Measurements from ENCODE around the gene OR5C1.
"Not testable (repeated sequence)": the region's sequence is repeated elsewhere in the genome, so short reads cannot be mapped to it uniquely, and the experiment has no call there.

OR5C1 gene

DNA sequence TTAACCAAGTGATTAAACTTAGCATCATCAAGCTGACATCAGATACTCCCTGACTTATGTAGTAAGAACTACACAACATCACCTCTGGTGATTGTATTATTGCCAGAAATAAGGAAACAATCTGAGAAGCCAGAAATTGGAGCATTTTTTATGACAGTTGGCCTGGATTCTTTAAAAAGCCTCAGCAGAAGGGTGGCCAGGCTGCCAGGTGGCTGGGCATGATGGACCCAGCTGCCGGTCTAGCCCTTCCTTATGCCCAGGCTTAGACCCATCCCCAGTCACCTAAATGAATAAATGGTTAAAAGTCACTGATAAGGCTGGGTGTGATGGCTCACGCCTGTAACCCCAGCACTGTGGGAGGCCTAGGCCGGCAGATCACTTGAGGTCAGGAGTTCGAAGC, 24.0 kb downstream of the OR5C1 start:
- FAIRE-seq: no peak

DNA sequence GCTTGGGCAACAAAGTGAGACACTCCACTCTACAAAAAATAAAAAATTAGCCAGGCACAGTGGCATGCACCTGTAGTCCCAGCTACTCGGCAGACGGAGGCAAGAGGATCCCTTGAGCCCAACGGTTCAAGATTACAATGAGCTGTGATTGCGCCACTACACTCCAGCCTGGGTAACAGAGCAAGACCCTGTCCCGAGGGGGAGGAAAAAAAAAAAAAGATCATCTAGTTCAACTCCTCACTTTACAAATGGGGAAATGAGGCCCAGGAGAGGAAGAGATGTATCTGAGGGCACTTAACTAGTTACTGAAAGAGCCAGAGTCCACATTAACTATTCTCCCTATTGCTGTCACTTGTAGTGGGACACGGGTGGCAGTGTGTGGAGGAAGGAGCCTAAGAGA, 25.8 kb downstream of the OR5C1 start:
- FAIRE-seq: no peak

DNA sequence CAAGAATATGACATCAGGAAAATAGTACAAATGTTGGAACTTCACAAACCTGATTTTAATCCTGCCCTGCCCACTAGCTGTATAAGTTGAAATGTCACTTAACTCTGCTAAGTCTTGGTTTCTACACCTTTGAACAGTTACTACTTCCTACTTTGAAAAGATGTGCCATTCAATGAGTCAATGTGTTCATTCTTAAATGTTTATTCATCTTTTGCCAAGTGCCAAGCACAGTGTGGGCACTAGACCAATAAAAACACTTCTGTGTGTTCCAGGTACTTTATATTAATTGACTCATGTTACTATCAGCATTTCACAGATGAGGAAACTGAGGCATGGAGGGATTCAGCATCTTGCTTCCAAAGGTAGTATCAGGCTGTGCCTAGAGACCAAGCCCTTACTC, 26.8 kb downstream of the OR5C1 start:
- no peak for FAIRE-seq

DNA sequence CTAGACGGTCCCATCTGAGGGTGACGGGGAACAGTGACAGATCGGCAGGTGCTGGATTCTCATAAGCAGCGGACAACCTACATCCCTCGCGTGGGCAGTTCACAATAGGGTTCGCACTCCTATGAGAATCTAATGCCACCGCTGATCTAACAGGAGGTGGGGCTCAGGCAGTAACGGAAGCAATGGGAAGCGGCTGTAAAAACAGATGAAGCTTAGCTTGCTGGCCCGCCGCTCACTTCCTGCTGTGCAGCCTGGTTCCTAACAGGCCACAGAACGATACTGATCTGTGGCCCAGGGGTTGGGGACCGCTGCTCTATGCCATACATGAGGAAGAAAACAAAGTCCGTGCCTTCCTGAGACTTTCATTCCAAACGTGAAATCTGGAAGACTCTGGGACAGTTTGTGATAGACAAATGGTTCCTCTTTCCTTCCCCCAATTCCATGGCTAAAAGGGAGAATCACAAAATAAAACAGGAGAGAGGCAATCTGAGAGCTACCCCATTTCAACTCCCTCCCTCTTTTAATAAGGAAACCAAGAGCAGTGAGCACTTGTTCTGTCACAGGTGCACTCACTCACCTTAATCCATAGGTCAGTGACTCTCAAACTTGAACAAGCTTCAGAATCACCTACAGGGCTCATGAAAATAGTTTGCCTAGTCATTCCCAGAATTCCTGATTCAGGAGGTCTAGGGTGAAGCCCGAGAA, 27.6 kb downstream of the OR5C1 start:
- no peak for FAIRE-seq

DNA sequence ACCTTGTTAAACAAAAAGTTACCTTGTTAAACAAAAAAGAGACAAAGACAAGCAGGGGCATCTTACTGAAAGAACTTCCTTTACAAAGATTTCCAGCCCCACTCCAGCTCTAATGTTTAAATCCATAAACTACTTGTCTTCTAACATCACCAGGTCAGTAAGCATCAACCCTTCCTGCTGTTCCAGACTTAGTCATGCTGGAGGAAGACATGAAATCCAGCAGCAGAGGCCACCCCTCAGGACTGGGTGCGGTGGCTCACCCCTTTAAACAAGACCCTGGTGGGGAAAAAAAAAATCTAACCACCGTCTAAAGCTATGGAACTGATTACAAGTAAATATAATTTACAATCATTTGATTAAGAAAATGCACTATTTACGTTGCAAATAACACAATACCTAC, 30.6 kb downstream of the OR5C1 start:
- no peak for FAIRE-seq

DNA sequence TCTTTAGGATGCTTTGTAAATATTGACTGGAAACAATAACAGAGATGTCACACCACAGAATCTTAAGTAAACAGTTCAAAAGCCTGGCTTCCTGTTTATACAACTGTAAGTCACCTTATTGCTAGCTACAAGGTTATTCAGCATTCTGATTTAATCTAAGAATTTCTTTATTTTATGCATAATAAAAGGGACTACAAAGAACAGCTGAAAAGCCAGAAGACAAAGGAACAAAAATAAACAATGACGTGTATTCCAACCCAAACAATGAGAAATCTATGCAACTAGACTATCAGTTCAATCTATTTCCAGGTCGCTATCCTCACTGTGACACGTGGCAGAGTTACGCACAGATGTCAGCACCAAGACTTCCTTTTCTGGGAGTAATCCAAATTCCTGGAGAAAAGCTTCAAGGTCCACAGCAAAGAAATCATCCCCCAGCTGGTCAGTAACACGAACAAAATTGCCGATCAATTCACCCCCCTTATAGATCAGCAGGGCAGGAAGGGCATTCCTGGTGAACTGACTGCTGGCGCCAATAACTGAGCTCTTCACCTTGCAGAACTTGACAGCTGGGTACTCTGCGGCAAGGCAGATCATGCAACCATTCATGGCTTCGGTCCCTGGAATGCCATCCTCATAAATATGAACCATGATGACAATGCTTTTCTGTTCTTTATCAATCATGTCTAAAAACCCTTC, 31.2 kb downstream of the OR5C1 start:
- no peak for FAIRE-seq

DNA sequence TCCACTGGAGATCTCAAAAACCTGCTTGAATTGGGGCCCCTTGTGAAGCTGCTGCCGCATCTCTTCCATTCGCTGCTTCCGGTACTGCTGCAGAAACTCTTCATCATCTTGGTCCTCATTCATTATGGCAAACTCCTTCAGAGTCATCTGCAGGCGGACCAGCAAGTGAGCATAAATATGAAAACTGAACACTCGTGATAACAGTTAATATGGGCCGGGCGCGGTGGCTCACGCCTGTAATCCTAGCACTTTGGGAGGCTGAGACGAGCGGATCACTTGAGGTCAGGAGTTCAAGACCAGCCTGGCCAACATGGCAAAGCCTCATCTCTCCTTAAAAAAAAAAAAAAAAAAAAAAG, 31.7 kb downstream of the OR5C1 start:
- no peak for FAIRE-seq

DNA sequence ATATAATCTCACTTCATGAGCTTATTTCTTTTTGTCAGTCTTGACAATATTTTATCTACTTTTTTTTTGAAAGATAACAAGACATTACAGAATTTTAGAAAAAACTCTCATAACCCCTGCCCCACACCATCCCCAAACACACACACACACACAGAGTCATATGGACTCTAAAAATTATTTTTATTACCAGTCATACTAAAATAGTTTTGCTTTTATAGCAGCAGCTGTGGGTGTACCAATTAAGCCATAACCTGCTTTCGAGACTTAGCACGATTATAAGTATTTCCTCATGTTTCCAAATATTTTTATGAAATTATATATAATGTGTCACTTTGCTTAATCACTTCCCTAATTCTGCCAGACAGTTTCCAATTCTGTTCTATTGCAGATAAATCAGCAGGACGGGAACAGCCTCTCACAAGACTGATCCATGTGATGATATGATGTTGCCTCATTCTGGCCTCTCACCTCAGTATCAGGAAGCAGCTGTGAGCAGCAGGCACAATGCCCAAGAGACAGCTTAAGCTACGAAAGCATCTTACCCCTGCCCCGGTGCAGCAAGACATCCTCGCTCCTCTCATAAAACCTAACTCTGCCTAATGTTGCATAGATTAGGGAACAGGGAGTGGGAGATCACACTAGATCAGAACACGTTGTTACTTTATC, 32.7 kb downstream of the OR5C1 start:
- no peak for FAIRE-seq

DNA sequence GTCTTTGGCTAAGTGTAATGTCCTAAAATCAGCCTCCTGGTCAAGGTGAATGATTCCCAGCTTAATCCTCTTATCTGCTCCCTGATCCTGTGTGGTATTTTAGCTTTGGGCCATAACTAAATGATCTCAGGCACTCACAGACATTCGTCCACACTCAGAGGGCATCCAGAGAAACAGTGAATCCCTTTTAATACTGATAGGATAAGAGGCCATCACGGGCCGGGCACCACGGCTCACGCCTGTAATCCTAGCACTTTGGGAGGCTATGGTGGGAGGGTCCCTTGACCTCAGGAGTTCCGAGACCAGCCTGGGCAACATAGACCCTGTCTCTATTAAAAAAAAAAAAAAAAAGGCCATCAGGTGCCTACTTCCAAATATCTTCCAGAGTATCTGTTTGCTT, 33.3 kb downstream of the OR5C1 start:
- no peak for FAIRE-seq

DNA sequence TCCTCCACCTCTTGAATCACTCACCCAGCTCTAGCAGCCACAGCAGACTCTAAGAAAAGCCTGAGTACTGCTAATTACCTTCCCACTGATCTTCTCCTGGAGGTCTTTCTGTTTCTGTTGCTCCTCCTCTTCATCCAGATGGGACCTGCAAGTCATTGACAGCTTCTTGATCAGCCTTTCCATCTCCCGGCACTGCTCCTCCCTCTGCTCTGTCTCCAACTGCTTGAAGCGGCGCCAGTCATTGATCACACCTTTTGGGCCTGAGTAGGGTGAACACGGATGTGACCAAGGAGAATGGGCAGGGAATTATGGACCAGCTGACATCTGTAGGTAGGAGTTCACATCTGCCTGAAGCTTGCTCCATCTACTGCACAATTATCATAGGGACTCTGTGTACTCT, 34.2 kb downstream of the OR5C1 start:
- no peak for FAIRE-seq

DNA sequence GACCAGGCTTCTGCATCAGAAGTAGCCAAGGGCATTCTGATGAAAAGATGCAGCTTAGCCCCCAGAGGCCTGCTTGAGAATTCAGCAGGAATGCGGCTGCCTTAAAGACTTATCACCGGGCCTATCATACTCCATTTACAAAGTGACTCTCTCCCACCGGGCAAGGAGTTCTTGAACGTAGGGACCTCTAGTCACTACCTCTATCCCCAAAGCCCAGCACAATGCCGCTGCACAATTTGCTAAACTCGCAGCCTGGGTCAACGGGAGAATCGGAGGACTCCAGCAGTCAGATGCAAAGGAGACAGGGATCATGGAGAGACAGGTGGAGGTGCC, 39.0 kb downstream of the OR5C1 start:
- no peak for FAIRE-seq

DNA sequence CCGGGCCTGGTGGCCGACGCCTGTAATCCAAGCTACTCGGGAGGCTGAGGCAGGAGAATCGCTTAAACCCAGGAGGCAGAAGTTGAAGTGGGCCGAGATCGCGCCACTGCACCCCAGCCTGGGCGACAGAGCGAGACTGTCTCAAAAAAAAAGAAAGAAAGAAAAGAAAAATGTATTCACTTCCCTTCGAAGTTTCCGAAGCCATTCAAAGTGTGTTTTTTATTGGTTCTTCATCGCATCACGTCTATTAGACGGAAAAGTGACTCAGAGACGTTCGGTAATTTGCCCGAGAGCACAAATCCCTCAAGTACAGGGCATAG, 40.2 kb downstream of the OR5C1 start:
- not testable (repeated sequence) for FAIRE-seq

DNA sequence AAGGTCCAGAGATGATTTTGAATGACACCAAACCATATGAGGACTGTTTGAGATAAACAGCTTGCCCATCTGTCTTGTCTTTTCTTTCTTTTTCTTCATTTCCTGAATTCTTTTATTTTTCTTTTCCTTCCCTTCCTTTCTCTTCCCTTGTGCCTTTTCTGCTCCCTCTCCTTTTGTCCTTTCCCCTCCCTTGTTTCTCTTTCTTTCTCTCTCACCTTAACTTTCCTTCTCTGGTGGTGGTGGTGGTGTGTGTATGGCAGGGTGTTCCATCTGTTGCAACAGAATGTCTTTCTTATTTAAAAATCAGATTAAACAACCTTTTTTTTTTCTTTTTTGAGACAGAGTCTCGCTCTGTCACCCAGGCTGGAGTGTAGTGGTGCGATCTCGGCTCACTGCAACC, 43.5 kb downstream of the OR5C1 start:
- no peak for FAIRE-seq

DNA sequence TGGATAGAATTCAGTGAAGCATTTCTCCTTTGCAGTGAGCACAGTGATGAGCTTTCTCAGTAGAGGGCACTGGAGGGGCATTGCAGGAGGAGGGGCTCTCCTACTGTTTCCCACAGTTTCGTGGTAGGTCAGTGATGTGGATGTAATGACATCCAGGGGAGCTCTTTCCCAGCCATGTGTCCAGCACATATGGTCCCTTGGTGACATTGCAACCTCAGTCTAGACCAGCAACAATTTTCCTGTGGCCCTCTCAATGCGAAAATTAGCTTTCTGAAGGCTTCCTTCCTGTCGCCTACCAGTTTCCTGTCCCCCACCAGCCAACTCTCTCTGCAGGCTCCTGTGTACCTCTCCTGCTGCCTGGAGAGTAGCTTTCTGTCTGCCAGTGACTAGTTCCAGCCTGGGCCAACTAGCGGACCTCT, 46.6 kb downstream of the OR5C1 start:
- no peak for FAIRE-seq

DNA sequence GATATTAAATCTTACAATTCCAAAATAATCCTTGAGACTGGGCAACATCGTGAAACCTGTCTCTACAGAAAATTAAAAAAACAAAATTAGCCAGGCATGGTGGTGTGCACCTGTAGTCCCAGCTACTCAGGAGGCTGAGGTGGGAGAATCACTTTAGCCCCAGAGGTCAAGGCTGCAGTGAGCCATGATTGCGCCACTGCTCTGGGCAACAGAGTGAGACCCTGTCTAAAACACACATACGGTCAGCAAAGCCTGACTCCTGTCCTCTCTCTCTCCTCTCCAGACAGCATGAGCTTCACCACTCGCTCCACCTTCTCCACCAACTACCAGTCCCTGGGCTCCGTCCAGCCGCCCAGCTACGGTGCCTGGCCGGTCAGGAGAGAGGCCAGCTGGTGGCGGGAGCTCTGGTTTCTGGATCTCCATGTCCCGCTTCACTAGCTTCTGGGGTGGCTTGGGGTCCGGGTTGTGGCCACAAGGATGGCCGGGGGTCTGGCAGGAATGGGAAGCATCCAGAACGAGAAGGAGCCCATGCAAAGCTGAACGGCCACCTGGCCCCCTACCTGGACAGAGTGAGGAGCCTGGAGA, 48.6 kb downstream of the OR5C1 start:
- no peak for FAIRE-seq

DNA sequence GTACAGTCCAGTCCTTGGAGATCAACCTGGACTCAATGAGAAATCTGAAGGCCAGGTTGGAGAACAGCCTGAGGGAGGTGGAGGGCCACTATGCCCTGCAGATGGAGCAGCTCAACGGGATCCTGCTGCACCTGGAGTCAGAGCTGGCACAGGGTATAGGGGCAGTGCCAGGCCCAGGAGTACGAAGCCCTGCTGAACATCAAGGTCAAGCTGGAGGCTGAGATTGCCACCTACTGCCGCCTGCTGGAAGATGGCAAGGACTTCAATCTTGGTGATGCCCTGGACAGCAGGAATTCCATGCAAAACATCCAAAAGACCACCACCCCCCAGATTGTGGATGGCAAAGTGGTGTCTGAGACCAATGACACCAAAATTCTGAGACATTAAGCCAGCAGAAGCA, 49.7 kb downstream of the OR5C1 start:
- not testable (repeated sequence) for FAIRE-seq
